Muscle of back (tissue), 11 donors: Measurements from ENCODE around the gene DDX18. TPM values are rescaled to one million over a fixed set of nuclear protein-coding genes. Genes with fewer than 3 reads are reported as not detected.

Experiments
- DNase-seq, 3 donors: peaks; one replicate each; pipeline versions ENCODE4 v3.0.0 to v3.0.0-alpha.2; 2013
- polyA plus RNA-seq, 10 donors: library from polyadenylated mRNA; unstranded; fragments of 120-200 nt; gene quantifications; one replicate each; pipeline ENCODE4 v1.2.1, GENCODE V29; 2013; ENCODE audit not compliant: insufficient read length in 10 of 10

The DDX18 gene
- polyA plus RNA-seq, 10 donors = 38.1 to 57.1 (median 50.8) TPM

DNA sequence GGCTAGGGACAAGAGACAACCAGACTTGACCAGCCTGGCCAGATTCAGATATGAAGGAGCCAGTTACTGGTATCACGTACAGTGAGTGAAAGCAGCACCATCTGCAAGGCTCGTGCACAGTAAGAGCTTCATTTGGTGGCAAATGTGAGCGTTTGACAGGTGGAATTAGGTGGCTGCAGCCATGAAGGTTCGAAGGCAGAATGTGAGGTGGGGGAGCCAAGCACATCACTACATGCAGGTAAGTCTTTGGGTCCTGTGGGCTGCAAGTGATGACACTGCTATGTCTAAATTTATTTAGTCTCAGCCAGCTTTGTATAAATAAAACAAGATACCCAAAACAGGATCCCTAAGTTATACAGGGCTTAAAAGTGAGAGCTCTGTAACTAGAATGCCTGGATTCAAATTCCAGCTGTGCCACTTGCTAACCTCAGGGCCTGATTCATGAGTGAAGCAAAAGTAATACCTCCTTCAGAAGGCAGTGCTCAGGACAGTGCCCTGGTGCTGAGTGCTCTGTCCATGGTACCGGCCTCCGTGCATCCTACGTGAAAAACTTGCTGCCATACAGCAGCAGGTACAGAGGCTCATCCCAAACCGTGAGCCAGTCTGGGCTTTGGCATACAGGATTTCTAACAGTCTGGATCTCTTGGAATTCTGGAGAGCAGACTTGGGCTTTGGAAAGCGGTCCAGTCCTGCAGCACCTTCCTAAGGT lies 18.6 kb downstream of the DDX18 start:
- peak; percentile 3 to 51 (median 38) for DNase-seq

DNA sequence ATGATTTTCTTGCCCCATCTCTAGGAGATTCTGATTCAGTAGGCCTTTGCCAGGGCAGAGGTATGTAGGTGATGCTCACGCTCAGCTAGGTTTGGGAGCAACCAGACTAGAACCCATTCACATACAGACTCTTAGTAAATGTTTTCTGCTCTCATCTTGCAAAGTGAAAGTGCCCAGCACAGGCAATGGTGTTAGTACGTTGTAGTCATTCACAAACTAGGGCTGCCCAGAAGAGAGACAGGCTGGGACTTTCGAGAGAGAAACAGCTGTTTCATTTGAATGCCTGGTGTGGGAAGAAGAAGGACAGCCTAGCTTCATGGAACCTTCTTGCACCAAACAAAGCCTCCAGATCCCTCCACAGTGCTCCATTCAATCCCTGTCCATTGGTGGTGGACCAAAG lies 19.4 kb downstream of the DDX18 start:
- no peak for DNase-seq

DNA sequence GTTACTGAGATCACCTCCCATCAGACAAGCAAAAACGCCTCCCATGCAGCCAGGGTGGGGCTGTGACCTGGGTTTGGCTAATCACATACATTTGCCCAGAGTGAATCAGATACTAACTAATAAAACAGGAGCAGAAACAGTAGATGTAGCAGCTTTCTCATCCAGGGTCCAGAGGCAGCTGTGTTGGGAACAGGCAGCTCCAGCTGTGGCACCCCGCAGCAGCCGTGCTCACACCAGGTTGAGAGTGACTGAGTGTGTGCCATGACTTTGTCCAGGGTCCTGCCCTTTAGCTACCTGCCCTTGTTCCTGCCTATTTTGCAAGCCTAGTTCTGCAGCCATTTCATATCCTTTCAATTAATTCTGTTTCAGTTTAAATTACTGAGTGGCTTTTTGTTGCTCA lies 20.5 kb downstream of the DDX18 start:
- DNase-seq = no peak

DNA sequence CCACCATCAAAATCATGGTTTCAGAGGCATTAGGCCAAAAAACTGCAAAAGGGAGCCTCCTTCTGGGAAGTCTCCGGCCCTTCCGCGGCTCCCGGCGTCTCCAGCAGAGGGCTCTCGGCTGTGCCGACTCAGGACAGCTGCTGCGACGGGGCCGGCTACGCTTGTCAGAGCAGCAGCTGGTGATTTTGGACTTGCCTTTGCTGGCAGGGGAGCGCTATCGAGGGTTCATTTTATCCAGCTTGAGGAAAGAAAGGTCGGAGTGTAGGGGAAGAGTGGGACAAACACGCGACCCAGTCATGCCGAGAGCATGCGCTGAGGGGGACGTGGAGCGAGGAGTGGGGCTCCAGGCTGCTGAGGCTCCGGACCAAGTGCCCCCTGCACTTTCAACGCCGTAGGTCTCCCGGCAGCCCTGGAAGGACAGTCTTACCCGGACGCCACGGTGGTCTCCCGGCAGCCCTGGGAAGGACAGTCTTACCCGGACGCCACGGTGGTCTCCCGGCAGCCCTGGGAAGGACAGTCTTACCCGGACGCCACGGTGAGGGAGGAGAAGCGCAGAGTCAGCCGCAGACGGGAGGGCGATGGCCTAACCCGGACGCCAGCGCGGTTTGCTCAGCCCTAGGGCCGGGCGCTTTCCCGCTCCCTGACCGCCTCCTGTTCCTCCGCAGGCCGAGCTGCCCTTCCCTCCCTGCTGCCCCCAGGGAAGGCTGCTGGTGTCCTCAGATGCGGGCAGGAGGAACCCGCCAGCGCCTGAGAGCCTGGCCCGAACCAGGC lies 21.7 kb downstream of the DDX18 start:
- DNase-seq = peak; percentile 77 to 93 (median 84)

DNA sequence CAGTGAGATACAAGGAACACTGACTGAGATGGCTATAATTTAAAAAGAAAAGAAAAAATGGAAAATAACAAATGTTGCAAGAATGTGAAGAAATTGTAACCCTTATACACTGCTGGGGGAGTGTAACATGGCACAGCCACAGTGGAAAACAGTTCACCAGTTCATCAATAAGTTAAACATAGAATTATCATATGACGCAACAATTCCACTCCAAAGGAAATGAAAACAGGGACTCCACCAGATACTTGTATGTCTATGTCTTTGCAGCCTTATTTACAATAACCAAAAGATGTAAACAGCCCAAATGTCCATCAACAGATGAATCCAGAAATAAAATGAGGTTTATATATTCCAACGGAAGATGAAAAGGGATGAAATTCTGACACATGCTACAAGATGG lies 30.8 kb downstream of the DDX18 start:
- no peak for DNase-seq

DNA sequence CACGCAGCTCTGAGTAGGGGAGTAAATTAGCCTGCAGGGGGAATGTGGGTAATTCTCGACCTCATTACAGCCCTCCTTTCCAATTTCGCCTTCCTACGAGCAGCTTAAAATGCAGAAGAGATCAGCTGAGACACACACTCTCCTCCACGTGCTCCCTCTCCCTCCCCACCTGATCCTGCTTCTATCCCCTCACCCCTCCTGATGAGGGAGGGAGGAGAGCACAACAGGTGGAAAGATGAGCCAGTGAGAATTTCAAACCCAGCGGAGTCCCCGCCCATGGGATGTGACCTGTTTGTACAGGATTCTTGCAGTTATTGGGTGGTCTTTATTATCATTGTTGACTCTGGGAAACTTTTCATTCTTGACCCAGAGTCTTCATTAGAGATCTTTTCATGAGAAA lies 35.5 kb downstream of the DDX18 start:
- DNase-seq = no peak

DNA sequence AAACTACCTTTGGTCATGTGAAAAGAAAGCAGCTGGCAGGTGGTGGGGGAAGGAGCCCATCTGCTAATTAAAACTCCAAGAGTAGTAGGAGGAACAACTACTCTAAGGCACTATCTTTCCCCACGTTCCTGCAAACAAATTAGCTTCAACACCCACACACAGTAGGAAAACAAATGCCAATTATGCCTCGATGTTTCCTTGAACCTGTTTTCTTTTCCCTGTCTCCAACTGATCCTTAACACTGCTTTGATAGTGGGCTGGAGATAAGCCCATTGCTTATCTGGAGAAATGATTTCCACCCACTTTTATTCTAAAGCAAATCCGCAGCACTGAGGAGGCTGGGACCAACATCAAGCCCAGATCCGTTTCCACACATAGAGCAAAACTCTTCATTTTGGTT lies 36.0 kb downstream of the DDX18 start:
- no peak for DNase-seq

DNA sequence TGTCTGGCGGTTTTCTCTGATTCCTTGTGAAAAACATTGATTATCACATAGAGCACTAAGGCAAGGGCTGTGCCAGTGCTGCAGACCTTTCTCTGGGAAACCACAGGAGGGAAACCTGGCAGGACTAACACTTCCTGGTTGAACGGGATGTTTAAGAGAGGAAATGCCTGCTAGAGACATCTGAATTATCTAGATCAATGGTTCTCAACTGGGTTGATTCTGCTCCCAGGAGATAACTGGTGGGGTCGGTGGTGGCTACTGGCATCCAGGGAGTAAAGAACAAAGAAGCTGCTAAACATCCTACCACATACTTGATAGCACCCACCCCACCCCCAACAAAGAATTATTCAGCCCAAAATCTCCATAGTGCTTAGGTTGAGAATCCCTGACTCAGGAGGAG lies 37.5 kb downstream of the DDX18 start:
- DNase-seq = no peak

DNA sequence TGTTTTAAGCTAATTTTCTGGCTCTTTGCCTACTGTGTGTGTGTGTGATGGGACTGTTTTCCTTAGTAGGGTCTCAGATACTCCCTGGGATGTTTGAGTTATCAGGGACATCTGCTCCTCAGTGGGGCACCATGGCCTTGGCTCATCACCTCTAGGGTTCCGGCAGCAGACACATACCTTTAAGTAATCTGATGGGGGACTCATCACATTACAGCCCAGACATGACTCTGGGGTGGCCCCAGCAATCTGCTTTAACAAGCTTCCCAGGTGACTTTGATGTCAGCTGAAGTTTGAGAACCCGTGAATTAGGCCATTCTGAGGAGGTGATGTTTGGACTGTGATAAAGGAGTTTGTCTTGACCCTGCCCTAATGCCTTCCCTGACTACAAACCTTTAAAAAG lies 38.8 kb downstream of the DDX18 start:
- DNase-seq = no peak

DNA sequence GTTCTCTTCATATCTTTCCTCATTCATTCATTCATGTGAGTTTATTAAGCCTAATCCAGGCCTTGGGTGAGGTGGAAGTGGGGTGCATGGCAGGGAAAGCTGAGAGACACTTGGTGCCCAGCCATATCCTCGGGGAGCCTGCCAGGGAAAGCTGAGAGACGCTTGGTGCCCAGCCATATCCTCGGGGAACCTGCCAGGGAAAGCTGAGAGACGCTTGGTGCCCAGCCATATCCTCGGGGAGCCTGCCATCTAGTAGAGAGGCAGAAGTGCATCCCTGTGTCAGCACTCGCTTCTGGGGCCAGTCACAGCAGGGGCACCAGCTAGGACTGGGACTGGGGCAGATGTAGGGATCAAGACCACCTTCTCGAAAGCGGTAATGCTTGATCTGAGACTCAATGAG lies 39.4 kb downstream of the DDX18 start:
- no peak for DNase-seq

DNA sequence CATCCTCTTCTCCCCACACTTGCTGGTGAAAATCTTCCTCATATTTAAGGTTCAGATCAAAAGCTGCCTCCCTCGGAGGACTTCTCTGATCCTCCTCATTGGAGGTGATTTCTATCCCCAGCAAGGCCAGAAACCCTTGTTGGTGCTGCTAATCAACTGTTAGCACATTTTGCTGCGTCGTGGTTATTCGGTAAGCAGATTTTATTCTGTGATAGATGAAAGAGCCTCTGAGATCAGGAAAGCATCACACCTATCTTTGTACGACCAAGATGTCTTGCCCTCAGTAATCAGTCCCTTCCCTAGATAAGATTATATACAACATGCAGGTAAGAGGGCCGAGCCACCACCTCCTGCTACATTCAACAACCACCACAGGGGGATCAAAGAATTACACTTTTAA lies 40.1 kb downstream of the DDX18 start:
- no peak for DNase-seq

DNA sequence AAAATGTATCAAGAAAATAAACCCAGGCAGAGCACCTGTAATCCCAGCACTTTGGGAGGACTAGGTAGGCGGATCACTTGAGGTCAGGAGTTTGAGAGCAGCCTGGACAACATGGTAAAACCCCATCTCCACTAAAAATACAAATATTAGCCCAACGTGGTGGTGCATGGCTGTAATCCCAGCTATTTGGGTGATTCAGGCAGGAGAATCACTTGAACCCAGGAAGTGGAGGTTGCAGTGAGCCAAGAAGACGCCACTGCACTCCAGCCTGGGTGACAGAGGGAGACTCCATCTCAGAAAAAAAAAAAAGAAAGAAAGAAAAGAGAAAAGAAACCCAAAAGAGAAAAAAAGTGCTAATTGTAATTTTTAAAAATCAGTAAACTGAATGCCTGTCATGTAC lies 41.4 kb downstream of the DDX18 start:
- no peak for DNase-seq

DNA sequence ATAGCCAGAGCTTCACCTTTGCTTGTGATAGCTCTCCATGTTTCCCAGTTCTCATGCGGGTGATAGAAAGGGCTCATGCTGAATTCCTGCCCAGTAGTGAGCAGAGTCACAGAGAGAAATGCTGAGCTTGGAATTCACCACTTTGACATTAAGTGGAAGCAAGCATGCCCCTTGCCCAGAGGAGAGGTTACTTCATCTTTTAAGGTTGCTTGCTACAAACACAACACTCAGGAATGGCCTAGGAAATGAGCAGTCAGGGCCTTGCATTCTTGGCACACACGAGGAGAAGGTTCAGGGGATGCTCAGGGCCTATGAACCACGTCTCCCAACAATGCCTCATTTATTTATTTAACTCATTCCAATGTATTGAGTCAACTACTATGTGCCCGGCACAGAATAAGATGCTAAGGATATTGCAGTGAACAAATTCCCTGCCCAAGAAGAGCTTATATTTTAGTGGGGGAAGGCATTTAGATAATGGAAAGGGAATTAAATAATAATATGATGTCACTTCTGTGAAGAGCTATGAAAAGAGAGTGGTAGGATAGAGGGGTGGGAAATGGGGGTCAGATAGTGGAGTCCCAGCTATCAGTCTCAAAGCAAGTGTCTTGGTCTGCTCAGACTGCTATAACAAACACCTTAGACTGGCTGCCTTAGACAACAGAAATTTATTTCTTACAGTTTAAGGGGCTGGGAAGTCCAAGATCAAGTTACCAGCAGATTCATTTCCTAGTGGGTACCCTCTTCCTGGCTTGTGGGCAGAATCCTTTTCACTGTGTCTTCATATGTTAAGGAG lies 42.1 kb downstream of the DDX18 start:
- peak in 1 of 3 donors; percentile 88 for DNase-seq

DNA sequence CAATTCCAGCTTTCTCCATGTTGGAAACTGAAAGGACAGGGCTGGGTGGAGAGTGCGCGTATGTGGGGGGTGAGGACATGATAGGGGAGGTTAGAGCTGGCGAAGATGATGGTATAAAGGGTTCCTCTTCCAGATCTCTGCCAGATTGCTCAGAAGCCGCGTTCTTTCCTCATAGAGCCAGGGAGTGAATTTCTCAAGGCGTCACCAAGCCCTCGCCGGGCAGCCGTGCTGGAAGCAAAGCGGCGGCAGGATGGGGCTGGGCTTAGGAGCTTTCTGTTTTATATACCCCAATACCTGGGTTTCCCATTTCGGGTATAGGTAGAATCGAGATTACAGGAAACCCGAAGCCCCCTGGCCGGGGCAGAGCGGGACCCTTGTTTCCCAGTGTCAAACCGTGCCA lies 43.8 kb downstream of the DDX18 start:
- no peak for DNase-seq

DNA sequence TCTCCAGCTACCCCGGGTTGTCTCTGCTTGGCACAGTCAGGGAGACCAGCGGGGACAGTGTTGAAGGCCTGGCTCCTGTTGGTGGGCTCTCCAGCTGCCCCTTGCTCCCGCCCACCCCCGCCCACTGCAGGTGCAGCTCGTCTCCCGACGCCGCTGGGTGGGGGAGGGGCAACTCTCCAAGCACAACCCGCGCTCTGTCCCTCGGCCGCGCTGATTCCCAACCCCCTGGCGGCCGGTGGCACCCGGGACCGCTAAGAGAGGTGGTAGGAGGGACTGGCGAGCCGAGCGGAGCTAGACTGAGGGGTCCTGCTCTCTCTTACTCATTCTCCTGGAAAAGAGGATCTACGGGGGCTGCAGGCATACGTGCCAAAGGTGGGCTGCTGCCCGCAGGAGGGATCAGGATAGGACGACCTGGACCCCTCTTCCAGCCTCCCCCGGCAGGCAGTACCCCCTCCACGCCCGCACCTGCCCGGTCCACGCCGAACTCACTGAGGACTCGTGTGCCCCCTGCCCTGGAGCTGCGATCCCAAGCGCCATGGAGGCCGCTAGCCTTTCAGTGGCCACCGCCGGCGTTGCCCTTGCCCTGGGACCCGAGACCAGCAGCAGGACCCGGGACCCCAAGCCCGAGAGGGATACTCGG lies 44.5 kb downstream of the DDX18 start:
- no peak for DNase-seq

DNA sequence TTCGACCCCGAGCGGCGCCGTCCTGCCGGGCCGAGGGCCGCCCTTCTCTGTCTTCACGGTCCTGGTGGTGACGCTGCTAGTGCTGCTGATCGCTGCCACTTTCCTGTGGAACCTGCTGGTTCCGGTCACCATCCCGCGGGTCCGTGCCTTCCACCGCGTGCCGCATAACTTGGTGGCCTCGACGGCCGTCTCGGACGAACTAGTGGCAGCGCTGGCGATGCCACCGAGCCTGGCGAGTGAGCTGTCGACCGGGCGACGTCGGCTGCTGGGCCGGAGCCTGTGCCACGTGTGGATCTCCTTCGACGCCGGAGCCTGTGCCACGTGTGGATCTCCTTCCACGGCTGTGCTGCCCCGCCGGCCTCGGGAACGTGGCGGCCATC lies 45.0 kb downstream of the DDX18 start:
- DNase-seq = no peak

DNA sequence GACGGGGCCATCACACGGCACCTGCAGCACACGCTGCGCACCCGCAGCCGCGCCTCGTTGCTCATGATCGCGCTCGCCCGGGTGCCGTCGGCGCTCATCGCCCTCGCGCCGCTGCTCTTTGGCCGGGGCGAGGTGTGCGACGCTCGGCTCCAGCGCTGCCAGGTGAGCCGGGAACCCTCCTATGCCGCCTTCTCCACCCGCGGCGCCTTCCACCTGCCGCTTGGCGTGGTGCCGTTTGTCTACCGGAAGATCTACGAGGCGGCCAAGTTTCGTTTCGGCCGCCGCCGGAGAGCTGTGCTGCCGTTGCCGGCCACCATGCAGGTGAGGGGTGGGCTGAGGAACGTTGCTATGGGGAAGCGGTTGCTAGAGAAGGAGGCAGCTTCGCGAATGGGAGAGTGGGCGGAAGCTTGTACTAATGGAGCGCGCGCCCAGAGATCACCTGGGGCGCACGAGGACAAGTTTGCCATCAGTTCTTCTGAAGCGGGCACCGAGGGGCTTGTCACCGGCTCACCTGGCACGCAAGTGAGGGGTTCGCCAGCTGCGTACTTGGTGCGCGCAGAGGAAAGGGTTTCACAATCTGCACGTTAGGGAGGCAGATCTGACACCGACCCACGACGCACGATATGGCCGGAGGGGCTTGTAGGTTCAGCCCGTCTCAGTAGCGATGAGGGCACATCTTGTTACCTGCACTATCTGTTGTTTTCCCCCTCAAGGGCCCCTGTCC lies 45.6 kb downstream of the DDX18 start:
- no peak for DNase-seq

DNA sequence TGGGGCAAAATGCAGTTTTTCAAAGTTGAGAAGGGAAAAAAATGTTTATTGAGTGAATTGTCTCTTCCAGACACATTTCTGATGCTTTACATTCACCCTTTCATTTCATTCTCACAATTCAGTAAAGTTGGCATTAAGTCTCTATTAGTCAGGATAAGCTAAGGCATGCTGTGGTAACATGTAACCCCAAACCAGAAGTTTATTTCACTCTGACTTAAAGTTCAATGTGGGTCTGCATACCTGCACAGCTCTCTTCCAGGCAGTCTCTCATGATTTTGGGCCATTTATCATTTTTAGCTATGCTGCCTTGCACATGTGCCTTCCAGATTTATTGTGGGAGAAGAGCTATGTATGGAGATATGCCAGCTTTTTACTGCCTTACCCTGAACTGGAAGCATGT lies 48.0 kb downstream of the DDX18 start:
- no peak for DNase-seq

DNA sequence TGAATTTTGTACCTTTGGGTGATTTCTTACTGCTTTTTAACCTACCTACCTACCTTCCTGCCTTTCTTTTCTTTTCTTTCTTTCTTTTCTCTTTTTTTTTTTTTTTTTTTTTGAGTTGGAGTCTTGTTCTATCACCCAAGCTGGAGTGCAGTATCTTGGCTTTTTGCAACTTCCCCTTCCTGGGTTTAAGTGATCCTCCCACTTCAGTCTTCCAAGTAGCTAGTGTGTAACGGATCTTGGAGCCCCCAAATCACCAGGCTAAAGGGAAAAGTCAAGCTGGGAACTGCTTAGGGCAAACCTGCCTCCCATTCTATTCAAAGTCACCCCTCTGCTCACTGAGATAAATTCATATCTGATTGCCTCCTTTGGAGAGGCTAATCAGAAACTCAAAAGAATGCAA lies 61.3 kb downstream of the DDX18 start:
- no peak for DNase-seq

DNA sequence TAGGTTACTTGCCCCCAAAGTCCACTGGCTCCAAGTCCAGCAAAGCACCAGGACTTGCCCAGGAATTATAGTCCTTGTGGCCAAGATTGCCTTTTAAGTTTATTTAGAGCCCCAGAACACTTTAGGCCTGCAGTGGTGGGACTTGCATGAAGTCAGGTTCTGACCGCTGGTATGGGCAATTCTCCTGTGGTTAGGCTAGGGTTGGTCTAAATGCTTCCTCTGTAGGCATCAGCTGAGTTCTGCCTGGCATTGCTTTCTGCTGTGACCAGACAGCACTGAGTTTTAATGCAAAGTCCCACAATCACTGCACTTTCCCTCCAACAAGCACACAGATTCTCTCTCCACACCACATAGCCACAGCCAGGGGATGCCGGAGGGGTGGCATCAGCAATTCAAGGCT lies 64.5 kb downstream of the DDX18 start:
- DNase-seq = no peak
